HCT116 (cell line): ENCODE measurements around the gene AIFM1. TPM values are rescaled to one million over a fixed set of nuclear protein-coding genes. Genes with fewer than 3 reads are reported as not detected.

Experiments used
- ATAC-seq: fragments of 200-7000 bp; cut with Tn5 transposase; 2 replicates; pipeline ENCODE4 v1.9.1; 2020; ENCODE audit warnings: mild to moderate bottlenecking, moderate library complexity
- BruUV-seq: library from RNA; stranded (reverse); fragments of 400-500 nt; replicated peaks from 2 replicates; lab custom pipeline; 2021; lab: Mats Ljungman, UMichigan
- CTCF ChIA-PET: fragments of 300-600 bp; sonication (Branson Sonifier 250); formaldehyde crosslinking; loops from one replicate; lab custom pipeline; 2021; ENCODE audit warnings: antibody characterized with exemption; lab: Charles Lee
- POLR2A ChIA-PET: fragments of 300-600, 350-600 bp; sonication (Branson Sonifier 250); formaldehyde crosslinking; loops from one replicate; lab custom pipeline; 2021; ENCODE audit warnings: antibody characterized with exemption; lab: Charles Lee
- RAD21 ChIA-PET, 2 experiments: fragments of 300-600 bp; sonication (Branson Sonifier 250); formaldehyde crosslinking; loops; one replicate each; lab custom pipeline; 2023; ENCODE audit warnings: low total read pairs in 2 of 2; ENCODE audit not compliant: uncharacterized antibody in 2 of 2, unreplicated experiment in 2 of 2, low non-redundant PET in 1 of 2; lab: Charles Lee
- DNase-seq: peaks from one replicate; pipeline ENCODE4 v3.0.0-alpha.2; 2010; ENCODE audit warnings: low read depth, low spot score
- H2AFZ ChIP-seq: fragments of 200-600 bp; shearing (Covaris generic), sonication (generic); 2 replicates; pipeline ENCODE4 v1.6.1; 2017; ENCODE audit warnings: low read depth, mixed run types, mixed read lengths, antibody characterized with exemption, low read length; ENCODE audit not compliant: poor library complexity, severe bottlenecking
- H3K27ac ChIP-seq: 2 replicates; pipeline ENCODE4 v1.5.1; 2012; ENCODE audit warnings: low read depth, low read length
- H3K27me3 ChIP-seq: fragments of 200-600 bp; sonication (generic); 2 replicates; pipeline ENCODE4 v1.6.1; 2016; ENCODE audit warnings: mixed run types, low read length, mixed read lengths; ENCODE audit not compliant: insufficient read depth
- H3K36me3 ChIP-seq, 2 experiments: fragments of 200-500 bp in 1 of 2; fragments of 200-600 bp in 1 of 2; sonication (Bioruptor generic) in 1 of 2; sonication (generic) in 1 of 2; 2 replicates each; pipeline versions ENCODE4 v1.5.1 to v1.6.1; 2014 to 2016; ENCODE audit warnings: low read length in 2 of 2, inconsistent platforms in 1 of 2, mixed read lengths in 1 of 2, mixed run types in 1 of 2; ENCODE audit not compliant: insufficient read depth in 2 of 2, control insufficient read depth in 1 of 2
- H3K4me1 ChIP-seq, 2 experiments: fragments of 200-600 bp in 1 of 2; sonication (generic) in 1 of 2; 2 replicates each; pipeline versions ENCODE4 v1.5.1 to v1.6.1; 2012 to 2017; ENCODE audit warnings: low read length in 2 of 2, inconsistent platforms in 1 of 2, mild to moderate bottlenecking in 1 of 2, mixed read lengths in 1 of 2, mixed run types in 1 of 2, moderate library complexity in 1 of 2; ENCODE audit not compliant: insufficient read depth in 2 of 2, control insufficient read depth in 1 of 2
- H3K4me2 ChIP-seq: fragments of 200-600 bp; sonication (generic); 2 replicates; pipeline ENCODE4 v1.6.1; 2017; ENCODE audit warnings: mixed run types, low read length, mixed read lengths
- H3K4me3 ChIP-seq, 2 experiments: fragments of 200-600 bp in 1 of 2; sonication (generic) in 1 of 2; replicated peaks in 1 of 2; 2 replicates each; pipeline ENCODE4 v1.5.1; 2011 to 2016; ENCODE audit warnings: low read length in 2 of 2, control low read depth in 1 of 2, low read depth in 1 of 2, mild to moderate bottlenecking in 1 of 2, mixed read lengths in 1 of 2, mixed run types in 1 of 2
- H3K79me2 ChIP-seq: fragments of 200-600 bp; sonication (generic); 2 replicates; pipeline ENCODE4 v1.6.1; 2017; ENCODE audit warnings: mild to moderate bottlenecking, mixed run types, low read length, moderate library complexity, mixed read lengths; ENCODE audit not compliant: insufficient read depth
- H3K9ac ChIP-seq: fragments of 200-600 bp; sonication (generic); 2 replicates; pipeline ENCODE4 v1.6.1; 2016; ENCODE audit warnings: low read length, mixed read lengths
- H3K9me2 ChIP-seq: fragments of 200-600 bp; sonication (generic), shearing (Covaris generic); 2 replicates; pipeline ENCODE4 v1.6.1; 2017; ENCODE audit warnings: mixed run types, mild to moderate bottlenecking, moderate library complexity; ENCODE audit not compliant: insufficient read depth
- H3K9me3 ChIP-seq, 2 experiments: fragments of 200-500 bp in 1 of 2; fragments of 200-600 bp in 1 of 2; sonication (Bioruptor generic) in 1 of 2; sonication (generic) in 1 of 2; 2 replicates each; pipeline ENCODE4 v1.6.1; 2014 to 2017; ENCODE audit warnings: low read length in 2 of 2, mixed read lengths in 2 of 2, inconsistent platforms in 1 of 2, low read depth in 1 of 2, mild to moderate bottlenecking in 1 of 2, mixed run types in 1 of 2, moderate library complexity in 1 of 2; ENCODE audit not compliant: control insufficient read depth in 1 of 2, insufficient read depth in 1 of 2
- H4K20me1 ChIP-seq: fragments of 200-600 bp; sonication (generic), shearing (Covaris generic); 2 replicates; pipeline ENCODE4 v1.6.1; 2017; ENCODE audit warnings: mixed run types, mild to moderate bottlenecking, moderate library complexity; ENCODE audit not compliant: insufficient read depth
- ATF3 ChIP-seq: IDR thresholded peaks from 2 replicates; pipeline ENCODE4 v1.6.1; 2012
- CEBPB ChIP-seq: IDR thresholded peaks from 2 replicates; pipeline ENCODE4 v1.6.1; 2012; ENCODE audit warnings: low read depth
- CTCF ChIP-seq, 3 experiments: fragments of 200-600 bp in 1 of 3; sonication (generic) in 1 of 3; IDR thresholded peaks in 2 of 3; conservative IDR thresholded peaks in 1 of 3; 2 replicates each; pipeline ENCODE4 v1.5.1; 2012 to 2017; ENCODE audit warnings: low read depth in 2 of 3, low read length in 2 of 3, antibody characterized with exemption in 1 of 3, borderline replicate concordance in 1 of 3, control low read depth in 1 of 3, mild to moderate bottlenecking in 1 of 3, mixed read lengths in 1 of 3, mixed run types in 1 of 3, moderate library complexity in 1 of 3; ENCODE audit not compliant: insufficient read depth in 1 of 3
- EGR1 ChIP-seq: IDR thresholded peaks from 2 replicates; pipeline ENCODE4 v1.6.1; 2012; ENCODE audit warnings: low read depth
- JUND ChIP-seq: IDR thresholded peaks from 2 replicates; pipeline ENCODE4 v1.6.1; 2012
- POLR2AphosphoS5 ChIP-seq: IDR thresholded peaks from 2 replicates; pipeline ENCODE4 v1.6.1; 2011; ENCODE audit warnings: mild to moderate bottlenecking, low read depth, low read length, moderate library complexity
- REST ChIP-seq: IDR thresholded peaks from 2 replicates; pipeline ENCODE4 v1.6.1; 2012; ENCODE audit warnings: low read depth
- SIN3A ChIP-seq: IDR thresholded peaks from 2 replicates; pipeline ENCODE4 v1.6.1; 2012; ENCODE audit warnings: low read depth
- SRF ChIP-seq: IDR thresholded peaks from 2 replicates; pipeline ENCODE4 v1.6.1; 2012; ENCODE audit warnings: low read depth
- ZNF274 ChIP-seq: fragments of 200-500 bp; sonication (Bioruptor generic); IDR thresholded peaks from 2 replicates; pipeline ENCODE4 v1.6.1; 2014; ENCODE audit warnings: mild to moderate bottlenecking, low read depth, low read length, inconsistent platforms
- intact Hi-C: fragments of 100-400 bp; cut with micrococcal nuclease; formaldehyde crosslinking; loops from 2 replicates; pipeline ENCODE4 v1.10.0; 2022
- total RNA-seq: library from RNA; stranded (reverse); gene quantifications from one replicate; pipeline ENCODE4 v1.2.1, GENCODE V29; 2021; ENCODE audit not compliant: unreplicated experiment

AIFM1 gene
- total RNA-seq, 1 experiment from 2014 or later, result 50.0 TPM

GRCh38 chrX:130155564-130155963, 10.1 kb downstream of the AIFM1 start:
- Histone ChIP-seq H4K20me1 (no peaks in the 10 kb centered on the region), H3K79me2 (peaks cover 10% of the 10 kb centered on the region), H3K9me3 (no peaks in the 10 kb centered on the region), H3K9ac (no peak overlapping the region), H3K9me2 (no peaks in the 10 kb centered on the region), H3K4me1 (no peaks in the 10 kb centered on the region), H3K27me3 (no peaks in the 10 kb centered on the region), H3K36me3 (no peaks in the 10 kb centered on the region; a peak in 2 of 4 replicates), H3K4me2 (no peak overlapping the region), H3K4me3 (no peak overlapping the region), H3K27ac (no peak overlapping the region), H2AFZ (no peak overlapping the region)
- TF ChIP-seq JUND (no peak), SRF (no peak), POLR2AphosphoS5 (no peak), SIN3A (no peak), CTCF (IDR thresholded peaks at IDR 0.05 in 2 of 3, conservative IDR thresholded peaks at IDR 0.05 in 1 of 3; ENCODE audit: borderline replicate concordance in 1 of 3, insufficient read depth in 1 of 3, low read depth in 2 of 3, low read length in 2 of 3) (no peak)
- intact Hi-C loops, result no loop called here
- ChIA-PET POLR2A (no interaction called here), CTCF (no interaction called here), RAD21 (no interaction called here)
- DNase-seq, result no peak
- no peak for ATAC-seq
- no TSS peak for BruUV-seq

DNA sequence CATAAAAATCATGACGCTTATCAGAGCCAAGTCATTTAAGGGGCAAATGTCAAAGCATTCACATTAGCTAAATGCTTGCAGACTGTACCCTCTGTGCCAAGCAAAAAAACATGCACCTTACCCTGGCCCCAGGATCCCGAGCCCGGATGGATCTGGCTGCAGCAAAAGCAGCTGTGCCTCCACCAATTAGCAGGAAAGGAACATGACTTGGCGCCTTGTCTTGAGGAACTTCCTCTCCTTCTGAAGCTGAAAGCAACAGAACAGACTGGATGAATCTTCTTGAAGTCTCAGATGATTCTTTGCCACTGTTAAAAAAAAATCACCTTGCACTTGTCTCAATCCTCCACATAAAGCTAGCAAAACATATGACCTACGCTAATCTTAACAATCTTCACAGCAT, 18.0 kb downstream of the AIFM1 start:
- CTCF ChIA-PET, result no interaction called here
- ATAC-seq, result no peak
- intact Hi-C loops, result no loop called here
- no peak for TF ChIP-seq REST
- TF ChIP-seq ZNF274, result no peak
- no peak for TF ChIP-seq ATF3
- TF ChIP-seq EGR1, result no peak
- no peak for TF ChIP-seq CTCF (IDR thresholded peaks at IDR 0.05 in 2 of 3, conservative IDR thresholded peaks at IDR 0.05 in 1 of 3; ENCODE audit: borderline replicate concordance in 1 of 3, insufficient read depth in 1 of 3, low read depth in 2 of 3, low read length in 2 of 3)
- no peak for TF ChIP-seq CEBPB
- TF ChIP-seq POLR2AphosphoS5, result no peak

More for the DNA sequence above, 18.0 kb downstream of the AIFM1 start:
- Histone ChIP-seq H3K36me3 (peaks cover 3% of the 10 kb centered on the region in 2 experiments; a peak in 2 of 4 replicates), H2AFZ (no peak overlapping the region), H4K20me1 (no peaks in the 10 kb centered on the region), H3K9me3 (no peaks in the 10 kb centered on the region), H3K27ac (no peak overlapping the region), H3K4me1 (peaks cover 0 to 9% of the 10 kb centered on the region in 2 experiments; a peak in 1 of 4 replicates), H3K79me2 (no peaks in the 10 kb centered on the region), H3K9ac (no peak overlapping the region), H3K4me2 (no peak overlapping the region), H3K27me3 (no peaks in the 10 kb centered on the region), H3K4me3 (no peak overlapping the region), H3K9me2 (no peaks in the 10 kb centered on the region)
- no TSS peak for BruUV-seq
- RAD21 ChIA-PET, result no interaction called here
- POLR2A ChIA-PET, result no interaction called here
- DNase-seq, result no peak
